ENCODE data around the gene IGFBP3.

IGFBP3 gene

GRCh38 chr7:45881280-45881758 lies 39.8 kb downstream of the IGFBP3 start:
- H3K9ac ChIP-seq (ENCODE audit: low read length): no peak overlapping the region
- H3K36me3 ChIP-seq (ENCODE audit: insufficient read depth, low read length): no peaks in the 10 kb centered on the region
- no peak overlapping the region for H3K4me3 ChIP-seq (ENCODE audit: low read depth in 1 of 2, low read length in 2 of 2)
- H3K27ac ChIP-seq (ENCODE audit: low read depth, low read length): no peak overlapping the region
- no peaks in the 10 kb centered on the region for H3K9me3 ChIP-seq (ENCODE audit: low read length)
- H3K4me1 ChIP-seq (ENCODE audit: insufficient read depth, low read length): no peaks in the 10 kb centered on the region
- H3K27me3 ChIP-seq (ENCODE audit: control insufficient read depth in 1 of 2, insufficient read depth in 2 of 2, low read length in 2 of 2): no peaks in the 10 kb centered on the region

- Histone ChIP-seq H3K27ac (ENCODE audit: low read depth, low read length) (no peak overlapping the region), H3K4me1 (ENCODE audit: insufficient read depth, low read length) (no peaks in the 10 kb centered on the region), H3K27me3 (ENCODE audit: control insufficient read depth in 1 of 2, insufficient read depth in 2 of 2, low read length in 2 of 2) (no peaks in the 10 kb centered on the region), H3K36me3 (ENCODE audit: insufficient read depth, low read length) (no peaks in the 10 kb centered on the region), H3K9ac (ENCODE audit: low read length) (no peak overlapping the region), H3K9me3 (ENCODE audit: low read length) (no peaks in the 10 kb centered on the region), H3K4me3 (ENCODE audit: low read depth in 1 of 2, low read length in 2 of 2) (no peak overlapping the region)
These were observed 40.6 kb downstream of the IGFBP3 start for GRCh38 chr7:45880433-45880860.

GRCh38 chr7:45878457-45879144 lies 42.5 kb downstream of the IGFBP3 start:
- H3K9ac ChIP-seq (ENCODE audit: low read length): no peak overlapping the region
- H3K36me3 ChIP-seq (ENCODE audit: insufficient read depth, low read length): no peaks in the 10 kb centered on the region
- H3K27ac ChIP-seq (ENCODE audit: low read depth, low read length): no peak overlapping the region
- no peaks in the 10 kb centered on the region for H3K27me3 ChIP-seq (ENCODE audit: control insufficient read depth in 1 of 2, insufficient read depth in 2 of 2, low read length in 2 of 2)
- H3K4me3 ChIP-seq (ENCODE audit: low read depth in 1 of 2, low read length in 2 of 2): no peak overlapping the region
- no peaks in the 10 kb centered on the region for H3K4me1 ChIP-seq (ENCODE audit: insufficient read depth, low read length)
- H3K9me3 ChIP-seq (ENCODE audit: low read length): no peaks in the 10 kb centered on the region

- no peak overlapping the region for H3K9ac ChIP-seq (ENCODE audit: low read length)
- H3K9me3 ChIP-seq (ENCODE audit: low read length): no peaks in the 10 kb centered on the region
- no peak overlapping the region for H3K27ac ChIP-seq (ENCODE audit: low read depth, low read length)
- H3K4me1 ChIP-seq (ENCODE audit: insufficient read depth, low read length): no peaks in the 10 kb centered on the region
- H3K4me3 ChIP-seq (ENCODE audit: low read depth in 1 of 2, low read length in 2 of 2): no peak overlapping the region
- H3K36me3 ChIP-seq (ENCODE audit: insufficient read depth, low read length): no peaks in the 10 kb centered on the region
- no peaks in the 10 kb centered on the region for H3K27me3 ChIP-seq (ENCODE audit: control insufficient read depth in 1 of 2, insufficient read depth in 2 of 2, low read length in 2 of 2)
These were observed 44.6 kb downstream of the IGFBP3 start for GRCh38 chr7:45876519-45876918.

DNA sequence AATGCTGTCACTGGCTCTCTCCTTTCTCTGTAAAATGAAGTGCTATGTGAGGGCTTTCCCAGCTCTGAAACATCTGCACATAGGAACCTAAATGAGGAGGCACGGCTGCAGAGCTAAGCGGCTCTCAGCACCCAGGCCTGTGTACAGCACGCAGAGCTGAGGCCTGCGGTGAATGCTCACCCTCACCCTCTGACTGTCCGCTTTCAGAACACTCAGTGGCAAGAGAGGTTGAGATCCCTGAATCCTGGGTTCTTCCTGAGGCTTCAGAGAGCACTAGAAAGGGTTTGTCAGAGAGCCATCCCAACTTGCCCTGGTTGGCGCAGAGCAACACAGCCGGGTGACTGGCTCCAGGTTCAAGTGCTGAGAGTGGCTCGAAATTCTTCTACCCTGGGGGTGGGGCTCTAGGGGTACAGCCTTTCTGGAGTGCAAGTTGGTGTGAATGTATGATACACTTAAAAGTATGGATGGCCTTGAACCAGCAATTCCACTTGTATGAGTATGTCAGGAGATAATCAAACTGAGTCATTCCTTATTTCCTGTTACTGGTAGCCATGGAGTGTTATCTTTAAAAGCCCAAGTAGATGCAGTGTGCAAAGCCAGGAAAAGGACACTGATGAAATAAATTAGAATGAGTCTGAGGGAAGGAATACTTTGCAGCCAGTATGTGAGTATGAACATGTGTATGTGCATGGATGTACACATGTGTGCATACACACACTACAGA lies 46.5 kb downstream of the IGFBP3 start:
- Histone ChIP-seq H3K36me3 (ENCODE audit: insufficient read depth, low read length) (no peaks in the 10 kb centered on the region), H3K9me3 (ENCODE audit: low read length) (no peaks in the 10 kb centered on the region), H3K4me3 (ENCODE audit: low read depth in 1 of 2, low read length in 2 of 2) (no peak overlapping the region), H3K9ac (ENCODE audit: low read length) (no peak overlapping the region), H3K4me1 (ENCODE audit: insufficient read depth, low read length) (no peaks in the 10 kb centered on the region), H3K27me3 (ENCODE audit: control insufficient read depth in 1 of 2, insufficient read depth in 2 of 2, low read length in 2 of 2) (no peaks in the 10 kb centered on the region), H3K27ac (ENCODE audit: low read depth, low read length) (no peak overlapping the region)

DNA sequence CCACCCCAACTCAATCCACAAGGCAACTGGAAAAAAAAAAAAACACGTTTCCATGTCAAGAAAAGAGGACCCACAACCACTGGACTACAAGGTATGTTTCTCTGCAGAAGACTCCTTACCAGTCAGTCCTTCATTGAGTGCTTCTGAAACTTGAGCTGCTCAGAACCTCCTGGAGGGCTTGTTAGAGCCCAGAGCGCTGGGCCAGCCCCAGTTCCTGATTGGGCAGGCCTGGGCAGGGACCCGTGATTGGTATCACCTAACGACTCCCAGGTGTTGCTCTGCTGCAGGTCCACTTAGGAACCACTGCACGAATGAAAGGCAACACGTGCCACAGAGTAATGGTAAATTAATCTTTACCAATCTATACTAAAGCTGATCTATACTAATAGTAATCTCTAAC lies 47.7 kb downstream of the IGFBP3 start:
- Histone ChIP-seq H3K4me3 (ENCODE audit: low read depth in 1 of 2, low read length in 2 of 2) (no peak overlapping the region), H3K36me3 (ENCODE audit: insufficient read depth, low read length) (no peaks in the 10 kb centered on the region), H3K27ac (ENCODE audit: low read depth, low read length) (no peak overlapping the region), H3K4me1 (ENCODE audit: insufficient read depth, low read length) (no peaks in the 10 kb centered on the region), H3K9ac (ENCODE audit: low read length) (no peak overlapping the region), H3K27me3 (ENCODE audit: control insufficient read depth in 1 of 2, insufficient read depth in 2 of 2, low read length in 2 of 2) (no peaks in the 10 kb centered on the region), H3K9me3 (ENCODE audit: low read length) (no peaks in the 10 kb centered on the region)

- H3K27ac ChIP-seq (ENCODE audit: low read depth, low read length): no peak within 1 kb of the TSS
- no peaks in the 10 kb centered on the region for H3K27me3 ChIP-seq (ENCODE audit: control insufficient read depth in 1 of 2, insufficient read depth in 2 of 2, low read length in 2 of 2)
- no peaks in the 10 kb centered on the region for H3K4me1 ChIP-seq (ENCODE audit: insufficient read depth, low read length)
- no peaks in the 10 kb centered on the region for H3K9me3 ChIP-seq (ENCODE audit: low read length)
- H3K9ac ChIP-seq (ENCODE audit: low read length): no peak within 1 kb of the TSS
- no peaks in the 10 kb centered on the region for H3K36me3 ChIP-seq (ENCODE audit: insufficient read depth, low read length)
- H3K4me3 ChIP-seq (ENCODE audit: low read depth in 1 of 2, low read length in 2 of 2): no peak within 1 kb of the TSS
These were observed 48.1 kb downstream of the IGFBP3 start, which contains the start of gene CCDC201 for GRCh38 chr7:45873035-45873354. Gene CCDC201, minus strand, starts transcription at chr7:45873082. Its CDS starts 75 bp downstream, at chr7:45873007.

GRCh38 chr7:45872116-45873034 lies 48.7 kb downstream of the IGFBP3 start:
- H3K36me3 ChIP-seq (ENCODE audit: insufficient read depth, low read length): no peaks in the 10 kb centered on the region
- no peak overlapping the region for H3K9ac ChIP-seq (ENCODE audit: low read length)
- no peaks in the 10 kb centered on the region for H3K4me1 ChIP-seq (ENCODE audit: insufficient read depth, low read length)
- H3K27me3 ChIP-seq (ENCODE audit: control insufficient read depth in 1 of 2, insufficient read depth in 2 of 2, low read length in 2 of 2): no peaks in the 10 kb centered on the region
- no peaks in the 10 kb centered on the region for H3K9me3 ChIP-seq (ENCODE audit: low read length)
- H3K4me3 ChIP-seq (ENCODE audit: low read depth in 1 of 2, low read length in 2 of 2): no peak overlapping the region
- no peak overlapping the region for H3K27ac ChIP-seq (ENCODE audit: low read depth, low read length)

DNA sequence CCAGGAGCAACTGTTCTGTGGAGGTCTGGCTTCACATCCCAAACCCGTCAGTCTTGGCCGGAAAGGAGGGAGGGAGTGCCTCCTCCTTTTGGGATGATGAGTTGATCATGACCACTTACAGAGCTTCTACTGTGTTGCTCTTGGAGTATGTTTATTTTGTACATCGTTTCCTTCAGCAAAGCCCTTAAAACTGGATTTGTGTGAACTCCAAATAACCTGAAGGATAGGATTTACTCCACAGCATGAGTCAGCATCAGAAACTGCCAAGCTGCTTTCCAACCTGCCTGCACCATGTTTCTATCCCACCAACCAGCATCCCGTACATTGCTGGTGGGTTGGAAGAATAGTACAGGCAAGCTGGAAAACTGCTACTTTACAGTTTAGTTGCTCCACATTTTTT lies 51.6 kb downstream of the IGFBP3 start:
- Histone ChIP-seq H3K27me3 (ENCODE audit: control insufficient read depth in 1 of 2, insufficient read depth in 2 of 2, low read length in 2 of 2) (no peaks in the 10 kb centered on the region), H3K4me3 (ENCODE audit: low read depth in 1 of 2, low read length in 2 of 2) (no peak overlapping the region), H3K9ac (ENCODE audit: low read length) (no peak overlapping the region), H3K9me3 (ENCODE audit: low read length) (no peaks in the 10 kb centered on the region), H3K27ac (ENCODE audit: low read depth, low read length) (no peak overlapping the region), H3K36me3 (ENCODE audit: insufficient read depth, low read length) (no peaks in the 10 kb centered on the region), H3K4me1 (ENCODE audit: insufficient read depth, low read length) (no peaks in the 10 kb centered on the region)

- no peak overlapping the region for H3K9ac ChIP-seq (ENCODE audit: low read length)
- no peaks in the 10 kb centered on the region for H3K27me3 ChIP-seq (ENCODE audit: control insufficient read depth in 1 of 2, insufficient read depth in 2 of 2, low read length in 2 of 2)
- no peaks in the 10 kb centered on the region for H3K9me3 ChIP-seq (ENCODE audit: low read length)
- no peak overlapping the region for H3K27ac ChIP-seq (ENCODE audit: low read depth, low read length)
- no peaks in the 10 kb centered on the region for H3K36me3 ChIP-seq (ENCODE audit: insufficient read depth, low read length)
- H3K4me1 ChIP-seq (ENCODE audit: insufficient read depth, low read length): no peaks in the 10 kb centered on the region
- no peak overlapping the region for H3K4me3 ChIP-seq (ENCODE audit: low read depth in 1 of 2, low read length in 2 of 2)
These were observed 53.6 kb downstream of the IGFBP3 start for GRCh38 chr7:45867471-45867870.

All from muscle layer of colon (tissue), 2 donors.